GM18499 (cell line): ENCODE measurements around the gene MRPS10.
A peak's percentile ranks its signal among the peaks of the same experiment; 100 is the strongest.

ENCODE experiments used
- ATAC-seq: cut with Tn5 transposase; IDR thresholded peaks from one replicate; pipeline ENCODE4 v1.9.1; 2021; ENCODE audit warnings: moderate number of reproducible peaks; ENCODE audit not compliant: insufficient read depth, unreplicated experiment

Gene MRPS10

GRCh38 chr6:42217519-42218367, at the start of gene MRPS10:
Gene MRPS10, minus strand, starts transcription at chr6:42217861. Its CDS starts 12 bp downstream, at chr6:42217849.
- ATAC-seq, result peak; percentile 85

- ATAC-seq, result no peak
Measured at GRCh38 chr6:42266538-42266937, 48.9 kb upstream of the MRPS10 start.

GRCh38 chr6:42264852-42265390, 47.3 kb upstream of the MRPS10 start:
- ATAC-seq, result no peak

GRCh38 chr6:42264162-42264851, 46.6 kb upstream of the MRPS10 start:
- no peak for ATAC-seq

GRCh38 chr6:42263165-42263728, 45.6 kb upstream of the MRPS10 start:
- ATAC-seq, result no peak

GRCh38 chr6:42260972-42261371, 43.3 kb upstream of the MRPS10 start:
- ATAC-seq, result no peak

GRCh38 chr6:42260396-42260888, 42.8 kb upstream of the MRPS10 start:
- ATAC-seq, result no peak

GRCh38 chr6:42259841-42260395, 42.3 kb upstream of the MRPS10 start:
- ATAC-seq, result no peak

- ATAC-seq, result no peak
Measured at GRCh38 chr6:42259286-42259685, 41.6 kb upstream of the MRPS10 start.

- no peak for ATAC-seq
Measured at GRCh38 chr6:42257614-42258013, 40.0 kb upstream of the MRPS10 start.

GRCh38 chr6:42257063-42257462, 39.4 kb upstream of the MRPS10 start:
- no peak for ATAC-seq

GRCh38 chr6:42255050-42255449, 37.4 kb upstream of the MRPS10 start:
- no peak for ATAC-seq

GRCh38 chr6:42254505-42254904, 36.8 kb upstream of the MRPS10 start:
- no peak for ATAC-seq

- ATAC-seq, result no peak
Measured at GRCh38 chr6:42251911-42252637, 34.4 kb upstream of the MRPS10 start.

- no peak for ATAC-seq
Measured at GRCh38 chr6:42251500-42251899, 33.8 kb upstream of the MRPS10 start.

- no peak for ATAC-seq
Measured at GRCh38 chr6:42250274-42250931, 32.7 kb upstream of the MRPS10 start.

GRCh38 chr6:42249279-42249678, 31.6 kb upstream of the MRPS10 start:
- no peak for ATAC-seq

- no peak for ATAC-seq
Measured at GRCh38 chr6:42243046-42243445, 25.4 kb upstream of the MRPS10 start.

- no peak for ATAC-seq
Measured at GRCh38 chr6:42241915-42242314, 24.3 kb upstream of the MRPS10 start.
